HG03064 (cell line): ENCODE results near the gene HSF4.

Experiments used
- ATAC-seq: cut with Tn5 transposase; IDR thresholded peaks from one replicate; pipeline ENCODE4 v1.9.1; 2021; ENCODE audit warnings: low read depth; ENCODE audit not compliant: unreplicated experiment

HSF4 gene

GRCh38 chr16:67165121-67166078 is 855 bp downstream of the HSF4 start:
- no peak for ATAC-seq

- ATAC-seq, result no peak
Observed at GRCh38 chr16:67166110-67166547, 1.6 kb downstream of the HSF4 start.

- ATAC-seq, result no peak
Observed at GRCh38 chr16:67166598-67167168, 2.1 kb downstream of the HSF4 start.

- ATAC-seq, result no peak
Observed at GRCh38 chr16:67167588-67167987, 3.0 kb downstream of the HSF4 start.

- ATAC-seq, result no peak
Observed at GRCh38 chr16:67169011-67169451, 4.5 kb downstream of the HSF4 start.

- ATAC-seq, result peak; percentile 4
Observed at GRCh38 chr16:67169642-67170167, 5.2 kb downstream of the HSF4 start.

GRCh38 chr16:67170168-67170948 is 5.8 kb downstream of the HSF4 start, which contains the start of gene NOL3:
Gene NOL3, plus strand, starts transcription at chr16:67170538.
- ATAC-seq, result peak; percentile 39

GRCh38 chr16:67170949-67171649 is 6.6 kb downstream of the HSF4 start:
- ATAC-seq, result no peak

- ATAC-seq, result no peak
Observed at GRCh38 chr16:67173323-67173722, 8.8 kb downstream of the HSF4 start.

- ATAC-seq, result no peak
Observed at GRCh38 chr16:67173808-67174705, 9.5 kb downstream of the HSF4 start.

GRCh38 chr16:67174706-67175231 is 10.2 kb downstream of the HSF4 start:
- no peak for ATAC-seq

- ATAC-seq, result no peak
Observed at GRCh38 chr16:67176662-67177061, 12.1 kb downstream of the HSF4 start.

- no peak for ATAC-seq
Observed at GRCh38 chr16:67177743-67178699, 13.5 kb downstream of the HSF4 start.

- ATAC-seq, result no peak
Observed at GRCh38 chr16:67179421-67180080, 15.0 kb downstream of the HSF4 start.

- ATAC-seq, result no peak
Observed at GRCh38 chr16:67180166-67180565, 15.6 kb downstream of the HSF4 start.

GRCh38 chr16:67181346-67181745 is 16.8 kb downstream of the HSF4 start:
- no peak for ATAC-seq

- ATAC-seq, result no peak
Observed at GRCh38 chr16:67182288-67182687, 17.7 kb downstream of the HSF4 start.
